CD4-positive, alpha-beta T cell treated with Interleukin-12 subunit alpha and Interleukin-12 subunit beta, for 1 hour (primary cell): ENCODE measurements around the gene ZSCAN21.

ENCODE experiments used
- DNase-seq: peaks from one replicate; pipeline ENCODE4 v3.0.0-alpha.2; 2020

ZSCAN21 gene

GRCh38 chr7:100101016-100101862 is 51.7 kb downstream of the ZSCAN21 start, which contains the start of the genes AP4M1 and MCM7:
Gene AP4M1, plus strand, starts transcription at chr7:100101643. Its CDS starts 72 bp downstream, at chr7:100101715.
Gene MCM7, minus strand, starts transcription at chr7:100101397. Its CDS starts 103 bp downstream, at chr7:100101294.
- peak; percentile 96 for DNase-seq

DNA sequence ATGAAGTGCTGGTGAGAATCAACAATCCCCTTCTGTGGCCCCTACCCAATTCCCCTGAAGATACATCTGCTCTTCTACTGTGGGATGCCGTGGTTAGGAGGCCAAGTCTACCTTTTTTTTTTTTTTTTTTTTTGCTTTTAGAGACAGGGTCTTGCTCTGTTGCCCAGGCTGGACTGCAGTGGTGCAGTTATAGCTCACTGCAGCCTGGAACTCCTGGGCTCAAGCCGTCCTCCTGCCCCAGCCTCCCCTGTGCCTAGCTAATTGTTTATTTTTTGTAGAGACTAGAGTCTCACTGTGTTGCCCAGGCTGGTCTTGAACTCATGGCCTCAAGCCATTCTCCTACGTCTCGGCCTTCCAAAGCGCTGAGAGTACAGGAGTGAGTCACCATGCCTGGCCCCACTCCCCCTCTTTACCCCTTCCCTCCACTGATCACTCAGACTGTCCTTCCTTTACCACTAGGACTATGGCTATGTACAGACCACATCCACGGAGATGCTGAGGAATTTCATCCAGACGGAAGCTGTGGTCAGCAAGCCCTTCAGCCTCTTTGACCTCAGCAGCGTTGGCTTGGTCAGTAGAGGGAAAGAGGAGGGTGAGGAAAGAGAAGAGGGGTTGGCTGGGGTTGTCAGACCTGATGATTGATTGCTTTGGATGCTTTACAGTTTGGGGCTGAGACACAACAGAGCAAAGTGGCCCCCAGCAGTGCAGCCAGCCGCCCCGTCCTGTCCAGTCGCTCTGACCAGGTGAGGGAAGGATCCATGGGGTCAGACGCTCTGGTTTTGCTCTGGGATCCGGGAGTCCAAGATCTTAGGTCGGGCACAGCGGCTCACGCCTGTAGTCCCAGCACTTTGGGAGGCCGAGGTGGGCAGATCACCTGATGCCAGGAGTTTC is 53.6 kb downstream of the ZSCAN21 start:
- no peak for DNase-seq

GRCh38 chr7:100105534-100105933 is 56.0 kb downstream of the ZSCAN21 start:
- DNase-seq = no peak

DNA sequence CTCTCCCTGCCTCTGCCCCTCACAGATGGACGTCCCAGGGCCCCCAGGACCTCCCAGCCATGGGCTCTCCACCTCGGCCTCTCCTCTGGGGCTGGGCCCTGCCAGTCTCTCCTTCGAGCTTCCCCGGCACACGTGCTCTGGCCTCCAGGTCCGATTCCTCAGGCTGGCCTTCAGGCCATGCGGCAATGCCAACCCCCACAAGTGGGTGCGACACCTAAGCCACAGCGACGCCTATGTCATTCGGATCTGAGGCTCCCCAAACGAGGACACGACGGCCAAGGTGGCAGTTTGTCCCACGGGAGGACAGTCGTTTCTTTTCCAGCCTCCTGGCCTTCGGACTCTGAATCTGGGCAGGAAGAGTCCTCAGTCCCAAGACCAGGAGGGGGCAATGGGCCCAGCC is 57.1 kb downstream of the ZSCAN21 start:
- DNase-seq = no peak

- DNase-seq = no peak
Measured at GRCh38 chr7:100107125-100107737, 57.7 kb downstream of the ZSCAN21 start.

DNA sequence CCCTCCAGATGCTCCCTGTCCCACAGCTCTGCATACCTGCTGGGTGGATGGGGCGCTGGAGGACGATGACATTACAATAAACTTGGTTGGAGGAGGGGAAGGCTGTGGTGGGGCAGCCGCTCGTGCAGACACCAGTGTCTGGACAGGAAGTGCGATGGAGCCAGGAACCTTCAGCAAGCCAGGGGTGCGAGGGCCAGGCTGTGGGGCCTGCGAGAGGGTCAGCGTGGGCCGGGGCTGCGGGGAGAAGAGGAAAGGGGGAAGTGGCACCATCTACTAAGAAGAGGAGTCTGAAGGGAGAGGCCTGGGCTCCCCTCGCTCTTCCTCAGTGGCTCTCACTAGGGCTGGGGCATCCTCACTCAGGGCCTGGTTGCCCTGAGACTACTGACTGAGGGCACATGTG is 58.3 kb downstream of the ZSCAN21 start:
- DNase-seq = no peak

GRCh38 chr7:100109521-100110163 is 60.1 kb downstream of the ZSCAN21 start:
- no peak for DNase-seq

DNA sequence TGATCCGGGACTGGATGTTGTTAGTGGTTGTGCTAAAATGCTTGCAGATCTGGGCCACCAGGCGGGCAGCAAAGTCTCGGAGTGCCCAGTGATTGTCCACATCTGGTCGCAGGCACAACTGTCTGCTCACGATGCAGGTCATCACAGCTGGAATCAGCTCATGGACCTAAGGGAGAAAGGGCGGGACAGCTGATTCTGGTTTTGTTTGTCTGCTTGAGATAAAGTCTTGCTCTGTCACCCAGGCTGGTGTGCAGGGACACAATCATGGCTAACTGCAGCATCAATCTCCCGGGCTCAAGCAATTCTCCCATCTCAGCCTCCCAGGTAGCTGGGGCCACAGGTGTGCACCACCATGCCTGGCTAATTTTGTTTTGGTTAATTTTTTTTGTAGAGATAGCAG is 61.6 kb downstream of the ZSCAN21 start:
- DNase-seq = no peak

DNA sequence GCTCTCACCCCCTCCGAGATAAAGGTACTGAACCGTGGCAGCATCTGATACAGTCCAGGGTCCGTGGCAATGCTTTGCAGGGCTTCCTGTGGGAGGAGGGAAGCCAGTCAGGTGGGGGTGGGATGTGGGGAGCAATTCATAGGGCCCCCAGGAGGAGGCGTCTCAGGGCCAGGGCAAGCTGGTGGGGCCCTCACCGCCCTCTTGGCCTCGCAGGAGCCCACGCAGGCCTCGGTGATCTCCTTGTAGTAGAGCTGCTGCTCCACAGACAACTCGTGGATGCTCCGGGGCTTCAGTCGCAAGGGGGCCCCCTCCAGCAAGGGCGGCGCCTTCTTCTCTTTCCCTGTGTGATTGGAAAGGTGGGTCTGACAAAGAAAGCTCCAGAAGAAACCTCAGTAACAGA is 62.3 kb downstream of the ZSCAN21 start:
- DNase-seq = no peak
